ENCODE data around the gene PDE4A. TPM values are rescaled to one million over a fixed set of nuclear protein-coding genes. Genes with fewer than 3 reads are reported as not detected.

PDE4A gene
- total RNA-seq, 1 donor from 2014 or later: 18.8 TPM

- no peak for TF ChIP-seq CTCF (IDR thresholded peaks at IDR 0.05)
- Mint-ChIP-seq H3K4me1 (ENCODE audit: low read depth) (peaks cover 31% of the 10 kb centered on the region), H3K36me3 (ENCODE audit: low read depth) (no peaks in the 10 kb centered on the region), H3K4me3 (ENCODE audit: unreplicated experiment) (peak overlapping the region; percentile 62), H3K27ac (ENCODE audit: unreplicated experiment) (peak overlapping the region; percentile 64), H3K27me3 (ENCODE audit: low read depth) (no peaks in the 10 kb centered on the region), H3K9me3 (ENCODE audit: low read depth) (no peaks in the 10 kb centered on the region)
- peak; percentile 88 for DNase-seq (ENCODE audit: low spot score)
Measured at GRCh38 chr19:10518444-10519361, 98.4 kb downstream of the PDE4A start.

Small RNAs within 50 kb of the gene (microRNA-seq; reads per million reads assigned to microRNA genes)
- not detected for gene MIR1181 (ENCODE audit: borderline number of aligned reads)

Other genes starting within 250 kb of the PDE4A start
- 46.1 to 90.2 TPM (median 47.8 TPM) in 3 replicates for gene DNMT1, start 225.6 kb upstream of the PDE4A start, total RNA-seq
- gene S1PR2, start 189.2 kb upstream of the PDE4A start, total RNA-seq: 4.7 to 13.4 TPM (median 12.0 TPM) in 3 replicates
- 39.4 to 46.1 TPM (median 39.6 TPM) in 3 replicates for gene MRPL4, start 168.3 kb upstream of the PDE4A start, total RNA-seq
- 3.5 to 21.8 TPM (median 19.0 TPM) in 3 replicates for gene ICAM1, start 149.4 kb upstream of the PDE4A start, total RNA-seq
- 0.31 TPM in 1 of 3 replicates, not detected in the others for gene ICAM4, start 133.6 kb upstream of the PDE4A start, total RNA-seq
- gene ICAM5, start 130.6 kb upstream of the PDE4A start, total RNA-seq: 2.2 to 9.3 TPM (median 8.9 TPM) in 3 replicates
- 3.4 to 6.2 TPM (median 4.3 TPM) in 3 replicates for gene ZGLP1, start 110.7 kb upstream of the PDE4A start, total RNA-seq
- 21.0 to 22.3 TPM (median 21.2 TPM) in 3 replicates for gene FDX2, start 104.5 kb upstream of the PDE4A start, total RNA-seq
- gene RAVER1, start 87.0 kb upstream of the PDE4A start, total RNA-seq: 32.3 to 38.2 TPM (median 33.0 TPM) in 3 replicates
- gene ICAM3, start 80.9 kb upstream of the PDE4A start, total RNA-seq: 14.0 to 17.0 TPM (median 15.3 TPM) in 3 replicates
- 94.4 to 132 TPM (median 104 TPM) in 3 replicates for gene TYK2, start 40.0 kb upstream of the PDE4A start, total RNA-seq
- gene CDC37, start 17.0 kb upstream of the PDE4A start, total RNA-seq: 137 to 159 TPM (median 141 TPM) in 3 replicates
- gene KEAP1, start 82.8 kb downstream of the PDE4A start, total RNA-seq: 69.3 to 79.9 TPM (median 70.9 TPM) in 3 replicates
- 3.7 to 6.7 TPM (median 6.4 TPM) in 3 replicates for gene S1PR5, start 96.9 kb downstream of the PDE4A start, total RNA-seq
- gene ATG4D, start 123.4 kb downstream of the PDE4A start, total RNA-seq: 14.8 to 23.2 TPM (median 21.7 TPM) in 3 replicates
- 14.2 to 16.1 TPM (median 15.4 TPM) in 3 replicates for gene KRI1, start 145.5 kb downstream of the PDE4A start, total RNA-seq
- gene CDKN2D, start 148.4 kb downstream of the PDE4A start, total RNA-seq: 8.3 to 12.0 TPM (median 10.4 TPM) in 3 replicates
- 0.45 TPM in 1 of 3 replicates, not detected in the others for gene AP1M2, start 166.8 kb downstream of the PDE4A start, total RNA-seq
- gene SLC44A2, start 205.0 kb downstream of the PDE4A start, total RNA-seq: 132 to 223 TPM (median 220 TPM) in 3 replicates
- 156 to 234 TPM (median 171 TPM) in 3 replicates for gene ILF3, start 233.8 kb downstream of the PDE4A start, total RNA-seq

Measured in chondrocyte (in vitro differentiated cells).